HTR-8/SVneo (cell line): ENCODE results near the gene ZNF501.
A peak's percentile ranks its signal among the peaks of the same experiment; 100 is the strongest.

ENCODE experiments used
- DNase-seq: peaks from one replicate; pipeline ENCODE4 v3.0.0; 2011; ENCODE audit warnings: low spot score, mixed read lengths; ENCODE audit not compliant: insufficient read length
- FAIRE-seq: peaks from 2 replicates; lab custom pipeline; 2011; peaks lifted over from hg19 to GRCh38; lab: Jason Lieb, UNC

ZNF501 gene

DNA sequence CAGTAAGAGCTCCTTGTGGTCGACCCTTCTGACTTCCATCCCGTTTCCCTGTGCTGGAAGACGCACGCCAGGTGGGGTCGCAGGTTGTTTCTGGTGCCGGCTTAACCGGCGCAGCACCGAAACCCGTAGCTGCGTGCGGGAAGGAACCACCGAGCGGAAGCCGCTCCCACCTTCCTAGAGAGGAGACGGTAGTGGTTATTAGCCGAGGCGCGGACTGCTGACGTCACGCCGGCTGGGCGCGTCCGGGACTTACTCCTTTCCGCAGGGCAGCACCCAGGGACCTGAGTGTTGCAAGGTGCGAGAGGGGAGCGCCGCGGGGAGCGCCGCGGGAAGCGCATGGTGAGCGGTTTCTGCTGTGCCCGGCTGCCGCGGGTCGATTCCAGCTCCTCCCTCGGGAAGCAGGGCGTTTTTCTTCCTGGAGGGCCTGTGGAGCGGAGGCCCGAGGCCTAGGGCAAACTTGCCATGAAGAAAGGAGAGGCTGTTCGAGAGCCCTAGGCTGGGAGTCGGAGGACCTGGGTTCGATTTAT lies at the start of gene ZNF501:
Gene ZNF501, plus strand, starts transcription at position 252 of the 527 bp plus-strand sequence. CDS start 4,787 bp downstream, outside the sequence.
- FAIRE-seq (peak; percentile 20), DNase-seq (peak; percentile 89)

DNA sequence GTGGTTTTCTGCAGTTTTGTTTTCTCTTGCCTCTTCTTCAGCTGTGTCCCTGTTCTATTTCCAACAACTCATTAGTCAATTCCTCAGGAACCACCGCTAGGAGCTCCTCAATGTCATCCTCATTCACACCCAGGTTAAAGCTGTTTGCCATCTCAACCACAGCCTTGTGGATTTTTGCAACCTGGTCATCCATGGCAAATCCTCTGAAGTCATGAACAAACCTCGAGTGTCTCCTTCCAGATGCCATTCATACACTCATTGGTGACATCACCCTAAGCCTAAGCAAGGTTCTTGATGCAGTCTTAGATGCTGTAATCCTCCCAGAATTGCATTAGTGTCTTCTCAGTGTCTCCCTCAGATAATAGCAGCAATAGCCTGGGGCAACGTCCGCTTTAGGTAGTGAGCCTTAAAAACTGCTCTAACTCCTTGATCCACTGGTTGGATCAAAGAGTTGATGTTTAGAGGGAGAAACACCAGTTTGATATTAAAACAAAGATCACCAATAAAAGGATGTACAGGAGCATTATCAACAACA lies 48.4 kb upstream of the ZNF501 start:
- FAIRE-seq (no peak), DNase-seq (no peak)

DNA sequence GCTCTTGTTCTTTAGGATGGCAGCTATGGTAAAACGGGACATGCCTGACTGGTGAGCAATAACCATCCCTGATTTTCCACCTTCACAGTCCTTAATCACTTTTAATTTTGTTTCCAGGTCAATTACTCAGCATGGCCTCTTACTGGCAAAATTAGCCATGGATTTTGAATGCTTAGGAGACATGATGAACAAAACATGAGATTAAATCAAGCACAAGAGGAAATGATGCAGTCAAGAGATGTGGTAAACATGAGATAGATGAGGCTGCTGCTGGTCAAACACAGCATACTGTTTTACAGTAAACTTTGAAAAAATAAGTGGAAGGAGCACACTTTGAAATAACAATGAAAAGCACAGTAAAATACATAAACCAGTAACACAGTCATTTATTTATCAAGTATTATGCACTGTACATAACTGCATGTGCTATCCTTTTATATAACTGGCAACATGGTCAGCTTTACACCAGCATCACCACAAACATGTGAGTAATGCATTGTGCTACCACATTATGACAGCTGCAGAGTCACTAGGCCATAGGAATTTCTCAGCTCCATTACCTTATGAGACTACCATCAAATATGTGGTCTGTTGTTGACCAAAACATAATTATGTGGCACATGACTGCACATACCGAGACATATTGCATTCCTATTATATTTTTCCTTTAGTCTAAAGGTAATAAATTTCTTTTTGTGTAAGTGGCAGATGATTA lies 47.1 kb upstream of the ZNF501 start:
- peak; percentile 67 for FAIRE-seq
- DNase-seq = no peak

DNA sequence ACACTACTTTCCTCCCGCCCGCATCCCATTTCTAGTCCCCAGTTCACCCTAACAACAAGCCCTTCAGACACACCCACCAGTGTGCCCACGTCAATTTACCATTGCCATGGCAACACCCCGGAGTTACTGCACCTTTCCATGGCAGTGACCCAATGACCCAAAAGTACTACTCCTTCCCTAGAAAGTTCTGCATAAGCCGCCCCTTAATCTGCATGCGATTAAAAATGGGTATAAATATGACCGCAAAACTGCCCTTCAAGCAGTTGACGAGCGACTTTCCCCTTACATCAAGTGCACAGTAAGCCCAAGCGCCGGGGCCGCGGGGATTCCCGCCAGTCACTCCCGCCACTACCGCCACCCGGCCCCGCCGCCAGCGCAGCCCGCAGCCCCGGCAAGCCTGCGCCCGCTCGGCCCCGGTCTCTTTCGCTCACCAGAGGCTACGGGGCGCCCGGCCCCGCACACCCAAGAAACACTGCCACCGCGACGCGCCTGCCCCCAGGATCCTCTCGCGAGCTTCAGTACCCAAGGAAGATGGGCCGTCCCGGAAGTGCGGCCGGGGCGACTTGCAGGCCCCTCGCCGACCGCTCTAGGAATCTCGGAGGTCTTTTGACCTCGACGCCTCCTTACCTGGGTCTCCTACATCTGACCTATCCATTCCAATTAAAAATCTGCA lies 44.2 kb upstream of the ZNF501 start:
- FAIRE-seq = no peak
- DNase-seq = peak; percentile 41

DNA sequence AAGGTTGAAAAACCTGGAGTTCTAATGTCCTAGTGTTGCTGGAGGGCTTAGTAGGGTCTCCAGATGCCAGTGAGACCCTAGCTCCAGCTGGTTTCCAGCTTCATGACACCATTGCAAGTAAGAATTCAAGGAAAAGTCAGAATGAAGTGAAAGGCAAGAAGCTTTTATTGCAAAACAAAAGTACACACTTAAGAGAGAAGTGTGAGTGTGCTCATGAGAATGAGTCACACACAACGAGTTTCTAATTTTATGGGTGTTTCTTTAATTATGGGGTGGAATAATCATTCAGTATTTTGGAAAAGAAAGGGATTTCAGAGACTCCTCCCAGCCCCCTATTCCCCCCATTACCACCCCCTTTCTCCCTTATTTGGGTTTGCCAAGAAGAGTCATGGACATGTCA lies 41.5 kb upstream of the ZNF501 start:
- DNase-seq (no peak), FAIRE-seq (no peak)

DNA sequence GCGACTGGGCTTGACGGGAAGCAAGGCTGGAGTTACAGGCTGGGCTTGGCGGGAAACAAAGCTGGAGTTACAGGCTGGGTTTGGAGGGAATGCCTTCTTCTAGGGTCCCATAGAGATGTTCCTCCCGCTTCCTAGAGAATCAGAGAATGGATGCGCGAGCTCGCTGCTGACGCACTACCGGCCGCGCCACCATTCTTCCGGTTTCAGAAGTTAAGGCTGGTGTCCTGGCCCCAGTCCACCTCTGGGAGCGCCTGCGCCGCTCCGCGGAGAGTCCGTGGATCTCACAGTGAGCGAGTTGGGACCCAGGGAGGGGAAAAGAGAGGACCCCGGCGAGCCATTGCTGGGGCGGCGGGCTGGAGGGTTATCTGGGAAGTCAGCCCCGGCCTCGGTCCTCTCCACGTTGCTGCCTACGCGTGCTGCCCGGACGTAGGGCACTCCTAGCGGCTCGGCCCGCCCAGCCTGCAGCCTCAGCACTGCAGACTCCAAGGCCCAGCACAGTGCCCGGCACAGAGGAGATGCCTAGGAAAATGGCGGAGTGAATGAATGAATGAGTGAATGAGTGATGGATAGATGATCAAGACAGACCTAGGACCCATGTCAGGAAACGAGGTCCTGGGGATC lies 16.9 kb upstream of the ZNF501 start, which contains the start of gene ZNF502:
Gene ZNF502, plus strand, starts transcription at position 206 of the 621 bp plus-strand sequence. CDS start 7,602 bp downstream, outside the sequence.
- DNase-seq (peak; percentile 82), FAIRE-seq (peak; percentile 42)

DNA sequence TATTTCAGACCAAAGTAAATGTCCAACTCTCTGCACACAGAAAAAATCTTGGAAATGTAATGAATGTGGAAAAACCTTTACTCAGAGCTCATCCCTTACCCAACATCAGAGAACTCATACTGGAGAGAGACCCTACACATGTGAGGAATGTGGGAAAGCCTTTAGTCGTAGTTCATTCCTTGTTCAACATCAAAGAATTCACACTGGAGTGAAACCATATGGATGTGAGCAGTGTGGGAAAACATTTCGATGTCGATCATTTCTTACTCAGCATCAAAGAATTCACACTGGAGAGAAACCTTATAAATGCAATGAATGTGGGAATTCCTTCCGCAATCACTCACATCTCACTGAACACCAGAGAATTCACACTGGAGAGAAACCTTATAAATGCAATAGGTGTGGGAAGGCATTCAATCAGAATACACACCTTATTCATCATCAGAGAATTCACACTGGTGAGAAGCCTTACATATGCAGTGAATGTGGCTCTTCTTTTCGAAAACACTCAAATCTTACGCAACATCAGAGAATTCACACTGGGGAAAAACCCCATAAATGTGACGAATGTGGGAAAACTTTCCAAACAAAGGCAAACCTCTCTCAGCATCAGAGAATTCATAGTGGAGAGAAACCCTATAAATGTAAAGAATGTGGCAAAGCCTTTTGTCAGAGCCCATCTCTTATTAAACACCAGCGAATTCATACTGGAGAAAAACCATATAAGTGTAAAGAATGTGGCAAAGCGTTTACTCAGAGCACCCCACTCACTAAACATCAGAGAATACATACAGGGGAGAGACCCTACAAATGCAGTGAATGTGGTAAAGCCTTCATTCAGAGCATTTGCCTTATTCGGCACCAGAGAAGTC lies 8.0 kb upstream of the ZNF501 start:
- DNase-seq (no peak), FAIRE-seq (no peak)

DNA sequence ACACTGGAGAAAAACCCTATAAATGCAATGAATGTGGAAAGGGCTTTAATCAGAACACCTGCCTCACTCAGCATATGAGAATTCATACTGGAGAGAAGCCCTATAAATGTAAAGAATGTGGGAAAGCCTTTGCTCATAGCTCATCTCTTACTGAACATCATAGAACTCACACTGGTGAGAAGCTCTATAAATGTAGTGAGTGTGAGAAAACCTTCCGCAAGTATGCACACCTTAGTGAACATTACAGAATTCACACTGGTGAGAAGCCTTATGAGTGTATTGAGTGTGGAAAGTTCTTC lies 7.4 kb upstream of the ZNF501 start:
- no peak for FAIRE-seq
- no peak for DNase-seq

DNA sequence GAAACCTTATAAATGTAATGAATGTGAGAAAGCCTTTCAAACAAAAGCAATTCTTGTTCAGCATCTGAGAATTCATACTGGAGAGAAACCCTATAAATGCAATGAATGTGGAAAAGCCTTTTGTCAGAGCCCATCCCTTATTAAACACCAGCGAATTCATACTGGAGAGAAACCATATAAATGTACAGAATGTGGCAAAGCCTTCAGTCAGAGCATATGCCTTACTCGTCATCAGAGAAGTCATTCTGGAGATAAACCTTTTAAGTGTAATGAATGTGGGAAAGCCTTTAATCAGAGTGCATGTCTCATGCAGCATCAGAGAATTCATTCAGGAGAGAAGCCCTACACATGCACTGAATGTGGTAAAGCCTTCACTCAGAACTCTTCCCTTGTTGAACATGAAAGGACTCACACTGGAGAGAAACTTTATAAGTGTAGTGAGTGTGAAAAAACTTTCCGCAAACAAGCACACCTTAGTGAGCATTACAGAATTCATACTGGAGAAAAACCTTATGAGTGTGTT lies 5.3 kb downstream of the ZNF501 start:
- DNase-seq (no peak), FAIRE-seq (no peak)

DNA sequence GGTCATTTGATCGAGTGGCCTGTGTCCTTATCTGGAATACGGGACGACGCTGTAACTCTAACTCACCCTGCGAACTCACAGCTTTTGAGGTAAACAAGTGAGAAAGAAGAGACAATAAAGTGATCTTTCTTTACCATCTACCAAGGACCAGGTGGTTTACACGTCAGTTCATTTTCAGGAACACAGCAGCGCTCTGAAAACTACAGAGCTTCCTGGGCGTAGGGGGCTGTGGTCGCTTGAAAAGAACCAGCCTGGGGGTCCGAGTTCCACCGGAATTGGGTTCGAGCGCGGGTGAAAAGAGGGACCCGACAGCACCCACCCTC lies 31.6 kb downstream of the ZNF501 start:
- no peak for FAIRE-seq
- DNase-seq = no peak

DNA sequence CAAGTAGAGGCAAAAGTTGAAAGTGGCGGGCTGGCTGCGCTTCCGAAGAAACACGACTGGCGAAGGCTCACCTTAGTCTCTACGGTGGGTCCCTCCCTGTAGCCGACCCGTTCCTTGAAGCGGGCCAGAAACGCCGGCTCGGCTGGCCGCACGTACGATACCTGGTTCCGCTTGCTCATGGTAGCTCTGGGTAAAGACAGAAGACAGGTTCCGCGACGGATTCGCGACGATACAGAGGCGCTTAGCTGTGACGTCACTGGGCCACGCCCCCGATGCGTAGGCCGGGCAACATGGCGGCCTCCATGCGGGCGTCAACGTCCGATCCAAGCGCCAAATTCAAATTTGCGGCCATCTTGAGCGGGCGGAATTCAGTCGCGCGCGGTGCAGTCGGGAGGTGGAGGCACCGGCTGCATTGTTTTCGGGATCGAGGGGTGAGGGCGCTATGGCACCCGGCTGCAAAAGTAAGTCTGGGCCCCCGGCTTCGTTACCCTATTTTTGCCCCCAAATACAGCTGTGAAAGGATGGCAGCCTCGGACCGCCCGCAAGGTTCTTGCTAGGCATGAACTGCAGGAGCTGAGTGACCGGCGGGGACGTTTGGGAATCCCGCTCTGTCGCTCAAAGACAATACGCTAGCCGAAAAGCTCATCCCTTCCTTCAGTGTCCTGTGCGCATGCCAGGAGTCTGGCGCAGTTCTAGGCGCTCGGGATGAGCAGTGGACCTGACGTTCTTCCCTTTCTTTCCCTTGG lies 32.2 kb downstream of the ZNF501 start, which contains the start of the genes KIAA1143 and KIF15:
Gene KIAA1143, minus strand, starts transcription at position 196 of the 746 bp plus-strand sequence. Its CDS starts 17 bp downstream, at position 179.
Gene KIF15, plus strand, starts transcription at position 371 of the 746 bp plus-strand sequence. Its CDS starts 72 bp downstream, at position 443.
- DNase-seq (peak; percentile 89), FAIRE-seq (peak; percentile 75)

DNA sequence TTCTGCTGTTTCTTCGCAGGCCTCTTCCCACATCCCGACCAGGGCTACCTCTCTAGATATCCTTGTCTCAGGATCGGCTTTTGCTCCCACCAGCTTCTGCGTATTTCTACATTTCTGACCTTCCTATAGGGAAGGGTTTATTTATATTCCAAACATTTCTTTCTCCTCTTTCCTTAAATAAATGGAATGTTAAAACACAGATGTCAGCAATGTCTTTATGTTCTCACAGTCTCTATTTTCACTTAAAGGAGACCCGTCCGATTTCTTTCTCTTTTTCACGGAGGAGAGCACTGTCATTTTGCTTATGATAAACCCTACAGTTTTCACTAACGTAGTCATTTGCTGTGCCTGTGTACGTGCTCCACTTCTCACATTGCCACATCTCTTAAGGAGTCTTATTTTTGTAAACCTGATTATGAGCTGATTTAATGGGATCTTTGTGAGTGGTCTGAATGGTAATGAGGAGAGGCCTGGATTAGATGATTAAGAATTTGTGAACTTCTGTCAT lies 32.8 kb downstream of the ZNF501 start:
- DNase-seq (no peak), FAIRE-seq (no peak)

DNA sequence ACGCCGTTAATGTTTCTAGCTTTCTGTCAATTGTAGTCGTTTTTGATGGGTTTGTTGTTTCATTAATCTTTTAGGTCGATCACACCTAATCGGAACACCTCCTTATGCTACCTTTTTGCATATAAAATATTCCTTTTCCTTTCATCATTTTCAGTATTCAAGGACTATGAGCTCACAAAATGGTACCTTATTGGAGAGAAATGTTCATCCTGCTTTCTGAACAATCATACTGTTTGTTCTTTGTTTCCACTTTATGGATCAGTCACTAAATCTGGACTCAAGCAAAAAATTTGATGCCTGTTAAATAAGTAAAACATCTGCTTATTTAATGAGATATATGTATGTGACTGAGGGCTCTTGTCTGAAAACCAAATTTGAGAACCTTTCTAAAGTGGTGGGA lies 33.3 kb downstream of the ZNF501 start:
- DNase-seq (no peak), FAIRE-seq (no peak)

DNA sequence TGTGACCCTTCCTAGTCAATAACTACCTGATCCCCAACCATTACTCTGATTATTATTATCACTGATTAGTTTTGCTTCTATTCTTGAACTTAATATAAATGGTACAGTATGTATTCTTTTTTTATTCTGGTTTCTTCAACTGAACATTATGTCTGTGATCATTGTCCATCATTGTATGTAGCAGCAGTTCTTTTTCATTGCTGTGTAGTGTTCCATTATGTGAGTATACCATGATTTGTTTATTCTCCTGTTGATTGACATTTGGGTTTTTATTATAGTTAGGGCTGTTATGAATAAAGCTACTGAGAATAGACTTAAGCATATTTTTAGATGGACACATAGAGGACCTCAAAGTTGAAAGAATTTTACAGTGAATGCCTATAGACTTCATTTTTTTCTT lies 34.8 kb downstream of the ZNF501 start:
- DNase-seq (no peak), FAIRE-seq (no peak)

DNA sequence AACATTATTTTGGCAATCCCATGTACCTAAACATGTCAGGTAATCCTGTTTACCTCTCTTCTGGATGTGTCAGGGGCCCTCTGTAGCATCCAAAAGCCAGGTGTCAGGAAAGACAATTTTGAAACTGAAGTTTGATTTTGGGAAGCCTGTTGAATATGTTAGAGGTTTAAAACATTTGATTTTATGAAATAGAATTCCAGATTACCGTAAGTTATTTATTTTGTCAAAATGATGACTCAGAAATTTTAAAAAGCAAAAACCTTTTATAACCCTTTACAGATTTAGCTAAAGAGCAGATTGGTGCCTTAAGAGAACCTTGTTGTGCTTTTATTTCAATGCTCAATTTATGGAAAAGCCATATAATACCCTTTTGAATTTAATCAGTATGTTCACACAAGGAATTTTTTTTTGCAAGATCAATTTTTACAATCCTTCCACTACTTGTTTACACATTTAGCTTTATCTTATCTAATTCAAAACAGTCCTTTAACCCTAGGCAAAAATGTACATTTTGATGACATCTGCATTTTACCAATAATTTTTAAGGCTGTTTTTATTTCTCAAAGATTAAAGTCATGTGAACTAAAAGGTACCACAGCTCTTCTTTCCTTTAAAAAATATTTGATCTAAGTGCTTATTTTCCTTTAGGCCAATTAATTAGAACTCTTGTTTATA lies 42.1 kb downstream of the ZNF501 start:
- FAIRE-seq = no peak

DNA sequence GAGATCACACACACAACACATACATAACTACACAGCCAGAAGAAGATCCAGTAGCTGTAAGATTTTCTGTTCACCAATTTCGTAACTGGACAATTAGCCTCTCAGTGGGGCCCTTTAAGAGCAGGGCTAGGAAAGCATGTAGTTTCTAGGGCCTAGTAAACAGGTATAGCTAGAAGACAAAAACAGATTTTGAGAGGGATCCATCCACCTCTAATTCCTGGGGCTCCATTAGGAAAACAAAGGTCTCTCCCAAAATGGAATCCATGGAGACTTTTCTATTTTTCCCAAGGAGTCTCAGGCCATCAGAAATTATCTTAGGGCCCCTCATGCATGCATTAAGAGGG lies 42.6 kb downstream of the ZNF501 start:
- FAIRE-seq (no peak), DNase-seq (no peak)

More for the DNA sequence above, 42.1 kb downstream of the ZNF501 start:
- no peak for DNase-seq

DNA sequence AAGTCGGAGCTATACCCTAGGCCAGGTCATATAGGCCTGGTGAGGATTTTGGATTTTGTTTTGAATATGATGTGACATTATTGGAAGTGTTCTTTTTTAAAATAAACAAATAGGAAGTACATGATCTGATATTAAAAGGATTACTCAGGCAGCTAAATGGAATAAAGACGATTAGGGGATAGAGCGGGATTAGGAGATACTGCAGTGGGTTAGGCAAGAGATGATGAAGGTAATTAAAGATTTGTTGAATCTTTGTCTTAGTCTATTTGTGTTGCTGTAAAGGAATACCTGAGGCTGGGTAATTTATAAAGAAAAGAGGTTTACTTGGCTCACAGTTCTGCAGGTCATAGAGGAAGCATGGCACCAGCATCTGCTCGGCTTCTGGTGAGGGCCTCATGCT lies 53.5 kb downstream of the ZNF501 start:
- no peak for FAIRE-seq
- DNase-seq = no peak
